Panc1 (cell line): ENCODE results near the gene NFIC. TPM values are rescaled to one million over a fixed set of nuclear protein-coding genes. Genes with fewer than 3 reads are reported as not detected.
"Not testable (repeated sequence)": the region's sequence is repeated elsewhere in the genome, so short reads cannot be mapped to it uniquely, and the experiment has no call there.

Experiments
- ATAC-seq: fragments of 200-7000 bp; cut with Tn5 transposase; 2 replicates; pipeline ENCODE4 v1.9.1; 2020; ENCODE audit warnings: mild to moderate bottlenecking, moderate library complexity
- BruUV-seq: library from RNA; stranded (reverse); fragments of 400-500 nt; replicated peaks from 2 replicates; lab custom pipeline; 2021; lab: Mats Ljungman, UMichigan
- CTCF ChIA-PET: fragments of 300-600 bp; sonication (Branson Sonifier 250); formaldehyde crosslinking; loops from one replicate; lab custom pipeline; 2022; ENCODE audit warnings: antibody characterized with exemption; lab: Charles Lee
- POLR2A ChIA-PET: fragments of 300-600 bp; sonication (Branson Sonifier 250); formaldehyde crosslinking; loops from one replicate; lab custom pipeline; 2022; ENCODE audit warnings: antibody characterized with exemption; lab: Charles Lee
- DNase-seq: peaks from one replicate; pipeline ENCODE4 v3.0.0-alpha.2; 2010; ENCODE audit warnings: low read depth, low spot score
- H3K27ac ChIP-seq: 2 replicates; pipeline ENCODE4 v1.5.1; 2011; ENCODE audit warnings: mild to moderate bottlenecking, low read length, inconsistent platforms
- H3K27me3 ChIP-seq: fragments of 200-500 bp; sonication (Bioruptor generic); 2 replicates; pipeline ENCODE4 v1.6.0; 2014; ENCODE audit warnings: low read length, inconsistent platforms; ENCODE audit not compliant: control insufficient read depth, insufficient read depth
- H3K36me3 ChIP-seq: fragments of 200-500 bp; sonication (Bioruptor generic); 2 replicates; pipeline ENCODE4 v1.5.1; 2014; ENCODE audit warnings: inconsistent platforms, mild to moderate bottlenecking, low read length, moderate library complexity; ENCODE audit not compliant: control insufficient read depth, insufficient read depth
- H3K4me1 ChIP-seq: 2 replicates; pipeline ENCODE4 v1.5.1; 2011; ENCODE audit warnings: inconsistent platforms, mild to moderate bottlenecking, low read length, moderate library complexity; ENCODE audit not compliant: control insufficient read depth, insufficient read depth
- H3K4me3 ChIP-seq, 2 experiments: 2 replicates each; pipeline ENCODE4 v1.5.1; 2011 to 2012; ENCODE audit warnings: low read depth in 2 of 2, low read length in 2 of 2, mild to moderate bottlenecking in 2 of 2, inconsistent platforms in 1 of 2, moderate library complexity in 1 of 2
- H3K9me3 ChIP-seq: fragments of 200-500 bp; sonication (Bioruptor generic); 2 replicates; pipeline ENCODE4 v1.5.1; 2014; ENCODE audit warnings: low read depth, mild to moderate bottlenecking, inconsistent platforms, low read length, moderate library complexity; ENCODE audit not compliant: control insufficient read depth, insufficient read depth
- CTCF ChIP-seq: fragments of 450-650 bp; IDR thresholded peaks from 2 replicates; pipeline ENCODE4 v1.5.1; 2017; ENCODE audit warnings: mild to moderate bottlenecking
- POLR2AphosphoS5 ChIP-seq: IDR thresholded peaks from 2 replicates; pipeline ENCODE4 v1.6.1; 2012; ENCODE audit warnings: mild to moderate bottlenecking, low read depth, low read length, moderate library complexity
- REST ChIP-seq, 2 experiments: IDR thresholded peaks; 2 replicates each; pipeline ENCODE4 v1.6.1; 2011 to 2012; ENCODE audit warnings: low read depth in 2 of 2, control low read depth in 1 of 2, low read length in 1 of 2, mild to moderate bottlenecking in 1 of 2, moderate library complexity in 1 of 2; ENCODE audit not compliant: insufficient read depth in 1 of 2
- SIN3A ChIP-seq: IDR thresholded peaks from 2 replicates; pipeline ENCODE4 v1.6.1; 2012; ENCODE audit warnings: low read depth, mild to moderate bottlenecking, low read length, moderate library complexity, borderline replicate concordance; ENCODE audit not compliant: insufficient read depth
- TCF7L2 ChIP-seq: IDR thresholded peaks from 2 replicates; pipeline ENCODE4 v1.6.1; 2011; ENCODE audit warnings: mild to moderate bottlenecking, low read depth, low read length, inconsistent platforms
- in situ Hi-C: cut with HindIII; loops from 2 replicates; pipeline ENCODE4 v1.10.0; 2016; ENCODE audit warnings: low sequenced_read_pairs, low pct_unique_long_range_greater_than_20kb
- intact Hi-C: fragments of 100-400 bp; cut with micrococcal nuclease; formaldehyde crosslinking; loops from one replicate; pipeline ENCODE4 v1.10.0; 2022; ENCODE audit not compliant: unreplicated experiment
- total RNA-seq: library from RNA; stranded (reverse); gene quantifications from one replicate; pipeline ENCODE4 v1.2.1, GENCODE V29; 2021; ENCODE audit not compliant: unreplicated experiment

Gene NFIC
- total RNA-seq, 1 experiment from 2014 or later, result 120 TPM

GRCh38 chr19:3333020-3333583 is 33.3 kb upstream of the NFIC start:
- no peak for DNase-seq

DNA sequence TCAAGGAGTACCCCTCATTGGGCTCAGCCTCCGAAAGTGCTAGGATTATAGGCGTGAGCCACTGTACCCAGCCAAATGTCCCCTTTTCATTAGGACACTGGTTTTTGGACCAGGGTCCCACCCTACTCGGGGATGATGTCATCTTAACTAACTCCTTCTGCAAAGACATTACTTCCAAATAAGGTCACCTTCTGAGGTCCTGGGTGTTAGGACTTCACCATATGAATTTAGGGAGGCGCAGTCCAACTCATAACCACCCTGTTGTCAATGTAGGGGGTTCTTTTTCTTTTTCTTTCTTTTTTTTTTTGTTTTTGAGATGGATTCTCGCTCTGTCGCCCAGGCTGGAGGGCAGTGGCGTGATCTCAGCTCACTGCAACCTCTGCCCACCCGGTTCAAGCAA is 32.7 kb upstream of the NFIC start:
- no peaks in the 10 kb centered on the region for H3K9me3 ChIP-seq
- ChIA-PET CTCF (interaction anchor here (0.7 kb wide), 1 partner anchor 96 kb away, joined by 3 read pairs; no protein-coding TSS in a partner anchor), POLR2A (no interaction called here)
- no peaks in the 10 kb centered on the region for H3K36me3 ChIP-seq
- H3K4me1 ChIP-seq, result peaks cover 35% of the 10 kb centered on the region
- no TSS peak for BruUV-seq
- ATAC-seq, result no peak
- no peak overlapping the region for H3K4me3 ChIP-seq
- TF ChIP-seq REST (IDR thresholded peaks at IDR 0.05; ENCODE audit: insufficient read depth in 1 of 2, low read depth in 2 of 2, low read length in 1 of 2), result no peak
- TF ChIP-seq POLR2AphosphoS5, result no peak
- no peak for TF ChIP-seq CTCF
- no peak for TF ChIP-seq SIN3A
- no peak for TF ChIP-seq TCF7L2
- no peak for DNase-seq
- in situ Hi-C loops, result no loop called here
- H3K27ac ChIP-seq, result peak overlapping the region; percentile 39; the same call in 1 of the 2 replicates
- intact Hi-C loops, result no loop called here
- H3K27me3 ChIP-seq, result no peaks in the 10 kb centered on the region

More at GRCh38 chr19:3333020-3333583, 33.3 kb upstream of the NFIC start:
- no TSS peak for BruUV-seq
- Histone ChIP-seq H3K27ac (peak overlapping the region; percentile 39; the same call in 1 of the 2 replicates), H3K9me3 (no peaks in the 10 kb centered on the region), H3K4me1 (peaks cover 30% of the 10 kb centered on the region), H3K27me3 (no peaks in the 10 kb centered on the region), H3K36me3 (no peaks in the 10 kb centered on the region), H3K4me3 (no peak overlapping the region)
- TF ChIP-seq POLR2AphosphoS5 (no peak), CTCF (no peak), SIN3A (no peak), TCF7L2 (no peak), REST (IDR thresholded peaks at IDR 0.05; ENCODE audit: insufficient read depth in 1 of 2, low read depth in 2 of 2, low read length in 1 of 2) (no peak)
- in situ Hi-C loops (no loop called here), intact Hi-C loops (no loop called here)
- CTCF ChIA-PET, result no interaction called here
- ATAC-seq, result no peak
- POLR2A ChIA-PET, result no interaction called here

DNA sequence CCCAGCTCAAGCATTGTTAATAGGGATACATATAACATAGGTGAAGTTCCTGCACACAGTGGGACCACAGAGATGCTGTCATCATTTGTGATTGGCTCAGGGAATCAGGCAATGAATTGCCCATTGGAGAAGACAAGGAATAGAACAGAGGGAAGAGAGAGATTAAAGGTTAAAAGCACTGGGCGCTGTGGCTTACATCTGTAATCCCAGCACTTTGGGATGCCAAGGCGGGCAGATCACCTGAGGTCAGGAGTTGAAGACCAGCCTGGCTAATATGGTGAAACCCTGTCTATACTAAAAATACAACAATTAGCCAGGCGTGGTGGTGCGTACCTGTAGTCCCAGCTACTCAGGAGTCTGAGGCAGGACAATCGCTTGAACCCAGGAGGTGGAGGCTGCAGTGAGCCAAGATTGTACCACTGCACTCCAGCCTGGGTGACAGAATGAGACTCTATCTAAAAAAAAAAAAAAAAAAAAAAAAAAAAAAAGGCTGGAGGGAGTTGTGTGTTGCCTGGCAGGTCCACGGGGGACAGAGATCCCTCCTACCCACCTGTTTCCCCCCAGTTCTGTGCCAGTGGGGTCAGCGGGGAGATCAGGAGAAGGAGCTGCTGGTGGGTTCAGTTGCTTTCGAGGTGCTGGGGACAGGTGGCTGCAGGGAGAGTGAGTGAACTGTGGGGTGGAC is 31.5 kb upstream of the NFIC start:
- ATAC-seq, result peak; percentile 2; the same call in 1 of the 2 replicates
- CTCF ChIA-PET, H3K4me3 ChIP-seq, H3K9me3 ChIP-seq, DNase-seq, H3K36me3 ChIP-seq, in situ Hi-C loops, POLR2A ChIA-PET, intact Hi-C loops, BruUV-seq, H3K27me3 ChIP-seq: not testable (repeated sequence)
- H3K4me1 ChIP-seq, result peaks cover 38% of the 10 kb centered on the region
- peak overlapping the region; percentile 92 for H3K27ac ChIP-seq
